Astrocyte of the hippocampus (primary cell): ENCODE measurements around the gene KPNB1.

Experiments used
- DNase-seq: peaks from one replicate; pipeline ENCODE4 v3.0.0; 2011; ENCODE audit warnings: low read depth, low spot score

The KPNB1 gene

GRCh38 chr17:47696717-47697642 is 47.3 kb downstream of the KPNB1 start:
- no peak for DNase-seq

GRCh38 chr17:47697906-47698711 is 48.4 kb downstream of the KPNB1 start:
- DNase-seq = no peak

- DNase-seq = peak; percentile 71
Observed at GRCh38 chr17:47698749-47699535, 49.2 kb downstream of the KPNB1 start.

GRCh38 chr17:47699536-47699840 is 49.8 kb downstream of the KPNB1 start:
- no peak for DNase-seq

GRCh38 chr17:47700471-47701449 is 51.0 kb downstream of the KPNB1 start:
- DNase-seq = no peak

- no peak for DNase-seq
Observed at GRCh38 chr17:47701608-47702007, 51.9 kb downstream of the KPNB1 start.

- DNase-seq = no peak
Observed at GRCh38 chr17:47702391-47702995, 52.8 kb downstream of the KPNB1 start.

- DNase-seq = no peak
Observed at GRCh38 chr17:47703191-47703591, 53.5 kb downstream of the KPNB1 start.

GRCh38 chr17:47703671-47704070 is 54.0 kb downstream of the KPNB1 start:
- DNase-seq = no peak

- DNase-seq = no peak
Observed at GRCh38 chr17:47704116-47704515, 54.4 kb downstream of the KPNB1 start.

GRCh38 chr17:47704736-47705135 is 55.0 kb downstream of the KPNB1 start:
- DNase-seq = no peak

GRCh38 chr17:47705536-47706530 is 56.1 kb downstream of the KPNB1 start:
- DNase-seq = no peak

GRCh38 chr17:47707056-47707804 is 57.5 kb downstream of the KPNB1 start:
- no peak for DNase-seq

- no peak for DNase-seq
Observed at GRCh38 chr17:47707884-47708283, 58.2 kb downstream of the KPNB1 start.

GRCh38 chr17:47708312-47708863 is 58.7 kb downstream of the KPNB1 start:
- no peak for DNase-seq

GRCh38 chr17:47708864-47709541 is 59.3 kb downstream of the KPNB1 start:
- DNase-seq = peak; percentile 85

- no peak for DNase-seq
Observed at GRCh38 chr17:47709594-47709993, 59.9 kb downstream of the KPNB1 start.
